AG04449 (cell line): Measurements from ENCODE around the gene RBM23.
A peak's percentile ranks its signal among the peaks of the same experiment; 100 is the strongest.

Source experiments
- CTCF ChIA-PET: fragments of 350-600 bp; formaldehyde crosslinking; extraction: SDS; loops from one replicate; lab custom pipeline; 2021; ENCODE audit warnings: antibody characterized with exemption; lab: Yijun Ruan, JAX
- POLR2A ChIA-PET: fragments of 400-600, 350-600 bp; formaldehyde crosslinking; extraction: SDS; loops from one replicate; lab custom pipeline; 2020; ENCODE audit warnings: antibody characterized with exemption, inconsistent platforms; lab: Yijun Ruan, JAX
- DNase-seq: peaks from one replicate; pipeline ENCODE4 v3.0.0-alpha.2; 2010; ENCODE audit warnings: low read depth, low spot score
- H3K4me3 ChIP-seq: 2 replicates; pipeline ENCODE4 v1.5.1; 2011; ENCODE audit warnings: low read depth, mild to moderate bottlenecking, control low read depth, low read length
- CTCF ChIP-seq: IDR thresholded peaks from one replicate; pipeline ENCODE4 v1.5.1; 2011; ENCODE audit warnings: mild to moderate bottlenecking, moderate library complexity, low read length, control low read depth, inconsistent platforms; ENCODE audit not compliant: insufficient read depth; ENCODE audit errors: missing control alignments

The RBM23 gene

GRCh38 chr14:22872033-22872832 is 46.7 kb downstream of the RBM23 start:
- ChIA-PET POLR2A (interaction anchor here (0.7 to 1.7 kb wide), 5 partner anchors 10 to 35 kb away, joined by 3 to 13 read pairs (median 3); partner anchors contain the start of gene REM2), CTCF (interaction anchor here (0.6 to 7.9 kb wide), 48 partner anchors 10 to 483 kb away, joined by 3 to 189 read pairs (median 5); partner anchors contain the start of genes MMP14, OXA1L, RBM23 and REM2)
- peak overlapping the region; percentile 81 for H3K4me3 ChIP-seq
- peak; percentile 87 for TF ChIP-seq CTCF
- no peak for DNase-seq

GRCh38 chr14:22871224-22872032 is 47.5 kb downstream of the RBM23 start, which contains the start of gene LRP10:
LRP10 (plus strand) TSS chr14:22871740; CDS start chr14:22872304, 564 bp downstream.
- H3K4me3 ChIP-seq, result peak within 1 kb of the TSS; percentile 81
- ChIA-PET POLR2A (interaction anchor here (1.0 to 1.7 kb wide), 7 partner anchors 9 to 34 kb away, joined by 3 to 13 read pairs (median 3); partner anchors contain the start of gene REM2), CTCF (interaction anchor here (0.6 to 7.9 kb wide), 27 partner anchors 9 to 315 kb away, joined by 3 to 189 read pairs (median 6); partner anchors contain the start of genes RBM23 and REM2)
- no peak for TF ChIP-seq CTCF
- DNase-seq, result no peak

GRCh38 chr14:22870811-22871223 is 48.1 kb downstream of the RBM23 start:
- CTCF ChIA-PET, result interaction anchor here (0.6 to 7.9 kb wide), 14 partner anchors 12 to 315 kb away, joined by 3 to 189 read pairs (median 16); partner anchors contain the start of genes RBM23 and REM2
- POLR2A ChIA-PET, result interaction anchor here (1.0 to 1.7 kb wide), 6 partner anchors 9 to 33 kb away, joined by 3 to 13 read pairs (median 4); partner anchors contain the start of gene REM2
- no peak for TF ChIP-seq CTCF
- H3K4me3 ChIP-seq, result peak overlapping the region; percentile 81
- no peak for DNase-seq

- ChIA-PET POLR2A (no interaction called here), CTCF (interaction anchor here (0.8 to 6.6 kb wide), 3 partner anchors 14 to 311 kb away, joined by 3 to 96 read pairs (median 33); no protein-coding TSS in a partner anchor)
- DNase-seq, result no peak
- no peak overlapping the region for H3K4me3 ChIP-seq
- no peak for TF ChIP-seq CTCF
Observed at GRCh38 chr14:22866874-22867273, 52.1 kb downstream of the RBM23 start.

- CTCF ChIA-PET, result interaction anchor here (1.0 to 6.6 kb wide), 7 partner anchors 12 to 310 kb away, joined by 3 to 96 read pairs (median 5); partner anchors contain the start of gene ABHD4
- no peak for DNase-seq
- no peak overlapping the region for H3K4me3 ChIP-seq
- POLR2A ChIA-PET, result no interaction called here
- peak; percentile 17 for TF ChIP-seq CTCF
Observed at GRCh38 chr14:22865424-22866405, 53.2 kb downstream of the RBM23 start.
